Colon (tissue), 2 donors: ENCODE measurements around the gene PPP4R1.
"Not testable (repeated sequence)": the region's sequence is repeated elsewhere in the genome, so short reads cannot be mapped to it uniquely, and the experiment has no call there.

Source experiments
- FAIRE-seq: peaks from 2 replicates; lab custom pipeline; 2012; peaks lifted over from hg19 to GRCh38; lab: Jason Lieb, UNC
- donor health status: control.
- donor health status: control.

Gene PPP4R1

GRCh38 chr18:9614401-9615279, at the start of gene PPP4R1:
PPP4R1 (minus strand) TSS chr18:9614559; CDS start chr18:9614484, 75 bp downstream.
- no peak for FAIRE-seq

GRCh38 chr18:9663377-9663776, 49.0 kb upstream of the PPP4R1 start:
- FAIRE-seq, result no peak

GRCh38 chr18:9661564-9661963, 47.2 kb upstream of the PPP4R1 start:
- no peak for FAIRE-seq

GRCh38 chr18:9659499-9660375, 45.4 kb upstream of the PPP4R1 start:
- FAIRE-seq, result no peak

- FAIRE-seq, result no peak
Measured at GRCh38 chr18:9658087-9658641, 43.8 kb upstream of the PPP4R1 start.

GRCh38 chr18:9655232-9655767, 40.9 kb upstream of the PPP4R1 start:
- FAIRE-seq, result no peak

GRCh38 chr18:9653390-9653789, 39.0 kb upstream of the PPP4R1 start:
- FAIRE-seq, result no peak

- FAIRE-seq, result no peak
Measured at GRCh38 chr18:9649164-9649540, 34.8 kb upstream of the PPP4R1 start.

GRCh38 chr18:9648431-9649163, 34.2 kb upstream of the PPP4R1 start:
- no peak for FAIRE-seq

- no peak for FAIRE-seq
Measured at GRCh38 chr18:9647496-9648323, 33.4 kb upstream of the PPP4R1 start.

GRCh38 chr18:9643549-9643948, 29.2 kb upstream of the PPP4R1 start:
- no peak for FAIRE-seq

- no peak for FAIRE-seq
Measured at GRCh38 chr18:9642799-9643462, 28.6 kb upstream of the PPP4R1 start.

GRCh38 chr18:9641081-9641480, 26.7 kb upstream of the PPP4R1 start:
- not testable (repeated sequence) for FAIRE-seq

GRCh38 chr18:9638886-9639285, 24.5 kb upstream of the PPP4R1 start:
- FAIRE-seq, result no peak

GRCh38 chr18:9637036-9637767, 22.8 kb upstream of the PPP4R1 start:
- FAIRE-seq, result no peak

- no peak for FAIRE-seq
Measured at GRCh38 chr18:9634856-9635255, 20.5 kb upstream of the PPP4R1 start.

- no peak for FAIRE-seq
Measured at GRCh38 chr18:9631814-9632496, 17.6 kb upstream of the PPP4R1 start.

GRCh38 chr18:9630444-9630843, 16.1 kb upstream of the PPP4R1 start:
- FAIRE-seq, result no peak

GRCh38 chr18:9629709-9630108, 15.3 kb upstream of the PPP4R1 start:
- no peak for FAIRE-seq
